Measurements from ENCODE around the gene RALGAPB. TPM values are rescaled to one million over a fixed set of nuclear protein-coding genes. Genes with fewer than 3 reads are reported as not detected.

RALGAPB gene
- total RNA-seq, 4 donors from 2014 or later = 54.7 to 69.2 (median 61.1) TPM

- TF ChIP-seq, protein P1, sequence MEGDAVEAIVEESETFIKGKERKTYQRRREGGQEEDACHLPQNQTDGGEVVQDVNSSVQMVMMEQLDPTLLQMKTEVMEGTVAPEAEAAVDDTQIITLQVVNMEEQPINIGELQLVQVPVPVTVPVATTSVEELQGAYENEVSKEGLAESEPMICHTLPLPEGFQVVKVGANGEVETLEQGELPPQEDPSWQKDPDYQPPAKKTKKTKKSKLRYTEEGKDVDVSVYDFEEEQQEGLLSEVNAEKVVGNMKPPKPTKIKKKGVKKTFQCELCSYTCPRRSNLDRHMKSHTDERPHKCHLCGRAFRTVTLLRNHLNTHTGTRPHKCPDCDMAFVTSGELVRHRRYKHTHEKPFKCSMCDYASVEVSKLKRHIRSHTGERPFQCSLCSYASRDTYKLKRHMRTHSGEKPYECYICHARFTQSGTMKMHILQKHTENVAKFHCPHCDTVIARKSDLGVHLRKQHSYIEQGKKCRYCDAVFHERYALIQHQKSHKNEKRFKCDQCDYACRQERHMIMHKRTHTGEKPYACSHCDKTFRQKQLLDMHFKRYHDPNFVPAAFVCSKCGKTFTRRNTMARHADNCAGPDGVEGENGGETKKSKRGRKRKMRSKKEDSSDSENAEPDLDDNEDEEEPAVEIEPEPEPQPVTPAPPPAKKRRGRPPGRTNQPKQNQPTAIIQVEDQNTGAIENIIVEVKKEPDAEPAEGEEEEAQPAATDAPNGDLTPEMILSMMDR (IDR thresholded peaks at IDR 0.05) = no peak
- no peak for TF ChIP-seq POLR2A (IDR thresholded peaks at IDR 0.05)
Measured at GRCh38 chr20:38579219-38579910, 106.7 kb downstream of the RALGAPB start.

GRCh38 chr20:38579921-38580320 is 107.3 kb downstream of the RALGAPB start:
- Histone ChIP-seq H3K36me3 (peaks cover 0 to 16% (median 0%) of the 10 kb centered on the region in 3 donors), H3K9me3 (no peaks in the 10 kb centered on the region), H3K27me3 (no peaks in the 10 kb centered on the region), H3K4me3 (no peak overlapping the region), H3K4me1 (no peaks in the 10 kb centered on the region), H3K27ac (no peak overlapping the region)
- TF ChIP-seq, protein P1 (IDR thresholded peaks at IDR 0.05) = no peak
- TF ChIP-seq POLR2A (IDR thresholded peaks at IDR 0.05) = no peak
- DNase-seq = no peak

More at GRCh38 chr20:38579219-38579910, 106.7 kb downstream of the RALGAPB start:
- no peak overlapping the region for H3K27ac ChIP-seq
- H3K4me1 ChIP-seq = no peaks in the 10 kb centered on the region
- H3K9me3 ChIP-seq = no peaks in the 10 kb centered on the region
- peaks cover 0 to 21% (median 0%) of the 10 kb centered on the region in 3 donors for H3K36me3 ChIP-seq
- no peak for DNase-seq
- no peak overlapping the region for H3K4me3 ChIP-seq
- no peaks in the 10 kb centered on the region for H3K27me3 ChIP-seq

DNA sequence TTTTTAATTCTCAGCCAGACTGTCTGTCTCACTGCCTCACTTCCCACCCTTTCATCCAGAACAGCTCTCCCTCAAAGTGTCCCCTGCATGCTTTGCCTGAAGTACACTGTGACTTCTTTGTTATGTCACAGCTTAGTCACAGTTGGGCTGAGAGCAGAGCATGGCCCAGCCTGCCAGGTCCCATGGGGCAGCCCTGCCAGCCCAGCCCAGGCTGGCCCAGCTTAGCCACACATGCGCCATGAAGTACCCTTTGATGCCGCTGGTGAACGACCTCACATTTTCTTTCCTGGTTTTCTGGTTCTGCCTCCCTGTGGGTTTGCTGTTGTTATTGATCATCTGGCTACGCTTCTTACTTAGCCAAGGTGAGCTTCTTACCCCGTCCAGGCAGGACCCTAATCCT is 108.4 kb downstream of the RALGAPB start, which contains the start of gene ADIG:
Gene ADIG (plus strand): TSS at position 185 of the 400 bp plus-strand sequence. CDS start 54 bp downstream, at position 239.
- Histone ChIP-seq H3K27me3 (no peaks in the 10 kb centered on the region), H3K27ac (no peak within 1 kb of the TSS), H3K4me1 (no peaks in the 10 kb centered on the region), H3K9me3 (no peaks in the 10 kb centered on the region), H3K4me3 (no peak within 1 kb of the TSS), H3K36me3 (peaks cover 0 to 5% (median 0%) of the 10 kb centered on the region in 3 donors)
- DNase-seq = no peak
- no peak for TF ChIP-seq POLR2A (IDR thresholded peaks at IDR 0.05)
- TF ChIP-seq, protein P1 (IDR thresholded peaks at IDR 0.05) = no peak

DNA sequence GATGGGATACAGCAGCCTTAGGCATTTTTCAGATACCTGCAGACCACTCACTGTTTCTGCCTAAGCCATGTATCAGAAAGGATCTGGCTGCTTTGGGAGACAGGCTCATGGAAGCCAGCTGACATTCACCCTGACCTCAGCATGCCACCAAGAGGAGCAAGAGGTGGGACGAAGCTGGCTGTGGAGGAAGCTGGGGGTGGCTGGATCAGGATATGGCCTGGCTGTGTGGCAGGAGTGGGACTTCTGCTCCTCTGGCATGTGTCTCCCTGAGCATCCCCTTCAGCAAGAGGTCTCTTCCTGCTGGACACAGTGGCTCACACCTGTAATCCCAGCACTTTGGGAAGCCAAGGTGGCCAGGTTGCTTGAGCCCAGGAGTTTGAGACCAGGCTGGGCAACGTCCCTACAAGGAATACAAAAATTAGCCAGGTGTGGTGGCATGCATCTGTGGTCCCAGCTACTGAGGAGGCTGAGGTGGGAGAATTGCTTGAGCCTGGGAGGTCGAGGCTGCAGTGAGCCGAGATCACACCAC is 109.3 kb downstream of the RALGAPB start:
- Histone ChIP-seq H3K36me3 (no peaks in the 10 kb centered on the region), H3K4me1 (no peaks in the 10 kb centered on the region), H3K4me3 (no peak overlapping the region), H3K27ac (no peak overlapping the region), H3K27me3 (no peaks in the 10 kb centered on the region), H3K9me3 (no peaks in the 10 kb centered on the region)
- no peak for DNase-seq
- TF ChIP-seq, protein P1 (IDR thresholded peaks at IDR 0.05) = no peak
- no peak for TF ChIP-seq POLR2A (IDR thresholded peaks at IDR 0.05)

DNA sequence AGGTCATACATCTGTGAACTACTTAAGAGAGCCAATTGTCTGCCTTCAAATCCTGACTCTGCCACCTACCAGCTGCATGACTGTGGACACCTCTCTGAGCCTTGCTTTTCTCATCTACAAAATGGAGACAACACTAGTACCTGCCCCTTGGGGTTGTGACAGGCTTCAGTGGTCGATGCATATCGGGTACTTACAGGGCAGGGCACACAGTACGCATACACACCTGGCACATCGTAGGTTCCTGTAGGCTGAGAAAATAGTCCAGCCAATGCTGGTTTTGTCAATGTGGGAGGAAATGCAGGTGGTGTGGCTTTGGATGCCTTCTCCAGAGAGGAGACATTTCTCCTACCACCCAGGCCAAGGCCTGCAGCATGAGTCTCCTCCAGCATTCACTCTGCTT is 110.7 kb downstream of the RALGAPB start:
- H3K4me1 ChIP-seq = no peaks in the 10 kb centered on the region
- DNase-seq = no peak
- no peak overlapping the region for H3K27ac ChIP-seq
- no peaks in the 10 kb centered on the region for H3K9me3 ChIP-seq
- H3K4me3 ChIP-seq = no peak overlapping the region
- H3K36me3 ChIP-seq = no peaks in the 10 kb centered on the region
- H3K27me3 ChIP-seq = no peaks in the 10 kb centered on the region
- no peak for TF ChIP-seq POLR2A (IDR thresholded peaks at IDR 0.05)
- TF ChIP-seq, protein P1 (IDR thresholded peaks at IDR 0.05) = no peak
